ENCODE data around the gene IGFLR1.
A peak's percentile ranks its signal among the peaks of the same experiment; 100 is the strongest.

IGFLR1 gene

GRCh38 chr19:35755550-35756376 lies 13.5 kb upstream of the IGFLR1 start:
- no peak for DNase-seq (ENCODE audit: low read depth in 2 of 2)

- no peak for DNase-seq (ENCODE audit: low read depth in 2 of 2)
Measured at GRCh38 chr19:35755131-35755549, 12.9 kb upstream of the IGFLR1 start.

- no peak for DNase-seq (ENCODE audit: low read depth in 2 of 2)
Measured at GRCh38 chr19:35754370-35755130, 12.3 kb upstream of the IGFLR1 start.

- DNase-seq (ENCODE audit: low read depth in 2 of 2): no peak
Measured at GRCh38 chr19:35753634-35754369, 11.6 kb upstream of the IGFLR1 start.

GRCh38 chr19:35752746-35753350 lies 10.6 kb upstream of the IGFLR1 start:
- no peak for DNase-seq (ENCODE audit: low read depth in 2 of 2)

GRCh38 chr19:35751839-35752745 lies 9.8 kb upstream of the IGFLR1 start:
- no peak for DNase-seq (ENCODE audit: low read depth in 2 of 2)

GRCh38 chr19:35750167-35750566 lies 7.9 kb upstream of the IGFLR1 start:
- DNase-seq (ENCODE audit: low read depth in 2 of 2): no peak

GRCh38 chr19:35748106-35749020 lies 6.1 kb upstream of the IGFLR1 start, which contains the start of gene LIN37:
Gene LIN37, plus strand, starts transcription at chr19:35748576. Its CDS starts 149 bp downstream, at chr19:35748725.
- DNase-seq (ENCODE audit: low read depth in 2 of 2): peak; percentile 90 to 97

- DNase-seq (ENCODE audit: low read depth in 2 of 2): no peak
Measured at GRCh38 chr19:35746531-35746930, 4.3 kb upstream of the IGFLR1 start.

GRCh38 chr19:35746087-35746462 lies 3.8 kb upstream of the IGFLR1 start:
- no peak for DNase-seq (ENCODE audit: low read depth in 2 of 2)

GRCh38 chr19:35745328-35746086 lies 3.3 kb upstream of the IGFLR1 start, which contains the start of the genes PSENEN and U2AF1L4:
Gene PSENEN, plus strand, starts transcription at chr19:35745651. Its CDS starts 280 bp downstream, at chr19:35745931.
Gene U2AF1L4, minus strand, starts transcription at chr19:35745418. Its CDS starts 27 bp downstream, at chr19:35745391.
- peak; percentile 92 to 93 for DNase-seq (ENCODE audit: low read depth in 2 of 2)

- peak; percentile 79 to 87 for DNase-seq (ENCODE audit: low read depth in 2 of 2)
Measured at GRCh38 chr19:35744430-35745327, 2.4 kb upstream of the IGFLR1 start.

- no peak for DNase-seq (ENCODE audit: low read depth in 2 of 2)
Measured at GRCh38 chr19:35743640-35744429, 1.6 kb upstream of the IGFLR1 start.

- no peak for DNase-seq (ENCODE audit: low read depth in 2 of 2)
Measured at GRCh38 chr19:35741203-35741515, 1.1 kb downstream of the IGFLR1 start.

- DNase-seq (ENCODE audit: low read depth in 2 of 2): peak; percentile 86 to 94
Measured at GRCh38 chr19:35740423-35741202, 1.6 kb downstream of the IGFLR1 start.

GRCh38 chr19:35740108-35740422 lies 2.2 kb downstream of the IGFLR1 start:
- no peak for DNase-seq (ENCODE audit: low read depth in 2 of 2)

Measured in stimulated activated CD8-positive, alpha-beta memory T cell treated with anti-CD3 and anti-CD28 coated beads, Interleukin-2, amount 100 ng/mL, for 1 hour (primary cell).